Mesothelial cell of epicardium (in vitro differentiated cells): ENCODE data around the gene CLDN25. TPM values are rescaled to one million over a fixed set of nuclear protein-coding genes. Genes with fewer than 3 reads are reported as not detected.

ENCODE experiments used
- DNase-seq, 2 experiments: peaks; one replicate each; pipeline ENCODE4 v3.0.0; 2021; ENCODE audit warnings: low spot score in 2 of 2; ENCODE audit not compliant: unreplicated experiment in 2 of 2
- H3K27ac Mint-ChIP-seq: 2 replicates; pipeline ENCODE4 v1.8.0; 2021; ENCODE audit warnings: mixed read lengths
- H3K27me3 Mint-ChIP-seq: 2 replicates; pipeline ENCODE4 v1.8.0; 2021; ENCODE audit warnings: low read depth, mixed read lengths
- H3K36me3 Mint-ChIP-seq: 2 replicates; pipeline ENCODE4 v1.8.0; 2021; ENCODE audit warnings: mixed read lengths
- H3K4me1 Mint-ChIP-seq: 2 replicates; pipeline ENCODE4 v1.8.0; 2021; ENCODE audit warnings: mixed read lengths
- H3K4me3 Mint-ChIP-seq: 2 replicates; pipeline ENCODE4 v1.8.0; 2021; ENCODE audit warnings: mild to moderate bottlenecking, moderate library complexity, mixed read lengths
- H3K9me3 Mint-ChIP-seq: 2 replicates; pipeline ENCODE4 v1.8.0; 2021; ENCODE audit warnings: mixed read lengths
- total RNA-seq: library from RNA; stranded (reverse); gene quantifications from 3 replicates; pipeline ENCODE4 v1.2.1, GENCODE V29; 2021
- TF ChIP-seq, protein P1 (sequence below): fragments of 200-600 bp; sonication (generic); IDR thresholded peaks from one replicate; pipeline ENCODE4 v1.5.0; 2021; ENCODE audit warnings: antibody characterized with exemption; ENCODE audit not compliant: unreplicated experiment

The CLDN25 gene
- total RNA-seq, 1 donor from 2014 or later, result not detected

DNA sequence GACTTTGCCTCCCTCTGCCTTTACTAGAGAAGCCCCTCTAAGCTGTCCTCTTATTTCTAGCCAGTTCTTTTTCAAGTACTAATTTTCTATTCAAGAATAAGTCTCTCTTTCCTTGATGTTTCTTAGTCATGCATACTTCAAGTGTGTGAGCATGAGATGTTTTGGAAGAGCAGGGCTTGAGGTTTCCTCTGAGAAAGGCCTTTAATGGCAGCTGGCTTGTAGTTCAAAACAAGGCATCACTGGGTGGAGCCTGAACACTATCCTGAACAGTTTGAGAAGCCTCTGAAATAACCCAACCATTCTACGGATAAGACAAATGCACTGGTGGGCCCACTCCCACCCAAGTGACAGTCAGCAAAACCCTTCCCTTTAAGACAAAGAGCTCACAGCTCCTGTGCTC is 37.6 kb downstream of the CLDN25 start:
- Mint-ChIP-seq H3K4me1 (no peaks in the 10 kb centered on the region), H3K27ac (no peak overlapping the region), H3K4me3 (no peak overlapping the region), H3K27me3 (no peaks in the 10 kb centered on the region), H3K36me3 (peaks cover 51% of the 10 kb centered on the region), H3K9me3 (no peaks in the 10 kb centered on the region)
- TF ChIP-seq, protein P1, sequence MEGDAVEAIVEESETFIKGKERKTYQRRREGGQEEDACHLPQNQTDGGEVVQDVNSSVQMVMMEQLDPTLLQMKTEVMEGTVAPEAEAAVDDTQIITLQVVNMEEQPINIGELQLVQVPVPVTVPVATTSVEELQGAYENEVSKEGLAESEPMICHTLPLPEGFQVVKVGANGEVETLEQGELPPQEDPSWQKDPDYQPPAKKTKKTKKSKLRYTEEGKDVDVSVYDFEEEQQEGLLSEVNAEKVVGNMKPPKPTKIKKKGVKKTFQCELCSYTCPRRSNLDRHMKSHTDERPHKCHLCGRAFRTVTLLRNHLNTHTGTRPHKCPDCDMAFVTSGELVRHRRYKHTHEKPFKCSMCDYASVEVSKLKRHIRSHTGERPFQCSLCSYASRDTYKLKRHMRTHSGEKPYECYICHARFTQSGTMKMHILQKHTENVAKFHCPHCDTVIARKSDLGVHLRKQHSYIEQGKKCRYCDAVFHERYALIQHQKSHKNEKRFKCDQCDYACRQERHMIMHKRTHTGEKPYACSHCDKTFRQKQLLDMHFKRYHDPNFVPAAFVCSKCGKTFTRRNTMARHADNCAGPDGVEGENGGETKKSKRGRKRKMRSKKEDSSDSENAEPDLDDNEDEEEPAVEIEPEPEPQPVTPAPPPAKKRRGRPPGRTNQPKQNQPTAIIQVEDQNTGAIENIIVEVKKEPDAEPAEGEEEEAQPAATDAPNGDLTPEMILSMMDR, result no peak
- no peak for DNase-seq

DNA sequence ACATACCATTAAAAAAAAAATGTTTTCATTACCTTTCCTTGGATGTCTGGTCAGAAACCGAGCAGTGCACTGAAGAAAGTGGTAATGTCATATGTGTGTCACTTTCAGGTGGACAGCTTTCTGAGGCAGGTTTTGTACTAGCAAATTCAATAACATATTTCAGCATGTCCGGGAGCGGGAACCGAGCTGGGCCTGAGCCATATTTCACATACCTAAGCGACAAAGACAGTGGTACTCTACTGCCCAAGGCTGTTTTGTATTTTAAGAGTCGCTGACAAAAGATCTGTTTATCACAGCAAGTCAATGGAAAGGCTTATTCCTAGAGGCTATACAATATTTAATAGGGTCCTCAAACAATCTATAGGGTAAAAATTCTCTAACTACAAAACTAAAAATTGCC is 38.0 kb downstream of the CLDN25 start:
- no peak overlapping the region for H3K27ac Mint-ChIP-seq

GRCh38 chr11:113818426-113818825 is 38.8 kb downstream of the CLDN25 start:
- TF ChIP-seq, protein P1, result no peak
- DNase-seq, result no peak
- H3K27me3 Mint-ChIP-seq, result no peaks in the 10 kb centered on the region
- H3K9me3 Mint-ChIP-seq, result no peaks in the 10 kb centered on the region
- H3K4me1 Mint-ChIP-seq, result no peaks in the 10 kb centered on the region
- H3K27ac Mint-ChIP-seq, result no peak overlapping the region
- H3K4me3 Mint-ChIP-seq, result no peak overlapping the region
- H3K36me3 Mint-ChIP-seq, result peaks cover 53% of the 10 kb centered on the region

More for the DNA sequence above, 38.0 kb downstream of the CLDN25 start:
- Mint-ChIP-seq H3K9me3 (no peaks in the 10 kb centered on the region), H3K36me3 (peaks cover 50% of the 10 kb centered on the region), H3K4me1 (no peaks in the 10 kb centered on the region), H3K27me3 (no peaks in the 10 kb centered on the region), H3K4me3 (no peak overlapping the region)
- TF ChIP-seq, protein P1, result no peak
- no peak for DNase-seq

DNA sequence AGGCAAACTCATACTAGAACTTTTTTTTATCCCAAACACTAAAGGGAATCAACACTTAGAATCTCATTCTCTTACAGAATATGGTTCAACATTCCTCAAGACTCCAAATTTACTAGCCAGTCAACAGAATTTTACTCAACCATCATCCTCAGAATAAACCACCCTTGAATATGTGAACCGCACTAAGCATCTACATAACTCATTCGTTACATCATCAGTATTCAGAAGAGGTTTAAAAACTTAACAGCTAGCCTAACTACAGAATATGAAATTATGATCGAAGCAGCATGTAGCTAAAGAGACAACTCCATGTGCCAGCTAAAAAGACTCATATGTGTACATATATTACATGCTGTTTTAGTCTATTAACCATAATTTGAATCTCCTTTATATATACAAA is 47.9 kb downstream of the CLDN25 start:
- DNase-seq, result no peak
- no peaks in the 10 kb centered on the region for H3K27me3 Mint-ChIP-seq
- no peaks in the 10 kb centered on the region for H3K4me1 Mint-ChIP-seq
- peaks cover 50% of the 10 kb centered on the region for H3K36me3 Mint-ChIP-seq
- TF ChIP-seq, protein P1, result no peak
- no peak overlapping the region for H3K4me3 Mint-ChIP-seq
- H3K9me3 Mint-ChIP-seq, result peaks cover 15% of the 10 kb centered on the region
- no peak overlapping the region for H3K27ac Mint-ChIP-seq

- Mint-ChIP-seq H3K9me3 (peaks cover 15% of the 10 kb centered on the region), H3K4me1 (no peaks in the 10 kb centered on the region), H3K4me3 (no peak overlapping the region), H3K36me3 (peaks cover 47% of the 10 kb centered on the region), H3K27ac (no peak overlapping the region), H3K27me3 (no peaks in the 10 kb centered on the region)
- no peak for DNase-seq
- TF ChIP-seq, protein P1, result no peak
These were observed 48.6 kb downstream of the CLDN25 start for GRCh38 chr11:113828191-113828590.

DNA sequence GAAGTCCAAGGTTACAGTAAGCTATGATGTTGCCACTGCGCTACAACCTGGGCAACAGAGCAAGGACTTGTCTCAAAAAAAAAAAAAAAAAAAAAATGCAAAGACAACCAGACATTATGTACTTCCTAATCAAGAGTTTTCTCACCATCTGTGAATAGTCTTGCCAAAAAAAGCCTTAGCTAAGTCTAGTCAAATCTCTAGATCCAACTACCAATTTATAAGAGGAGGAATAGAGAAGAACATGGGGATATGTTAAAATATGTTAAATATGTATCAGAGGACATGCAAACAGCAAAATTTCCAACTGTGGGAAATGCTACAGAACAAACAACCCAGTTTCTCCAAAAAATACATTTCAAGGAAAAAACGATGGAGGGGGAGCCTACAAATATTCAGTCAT is 50.2 kb downstream of the CLDN25 start:
- H3K27ac Mint-ChIP-seq, result no peak overlapping the region
- no peak overlapping the region for H3K4me3 Mint-ChIP-seq
- no peaks in the 10 kb centered on the region for H3K4me1 Mint-ChIP-seq
- TF ChIP-seq, protein P1, result no peak
- DNase-seq, result no peak
- peaks cover 10% of the 10 kb centered on the region for H3K9me3 Mint-ChIP-seq
- H3K27me3 Mint-ChIP-seq, result no peaks in the 10 kb centered on the region
- H3K36me3 Mint-ChIP-seq, result peaks cover 40% of the 10 kb centered on the region
